NCI-H1436 (cell line): ENCODE results near the gene PRSS21.

Source experiments
- DNase-seq: peaks from one replicate; lab custom pipeline; 2025; lab: John Stamatoyannopoulos, UW

PRSS21 gene

DNA sequence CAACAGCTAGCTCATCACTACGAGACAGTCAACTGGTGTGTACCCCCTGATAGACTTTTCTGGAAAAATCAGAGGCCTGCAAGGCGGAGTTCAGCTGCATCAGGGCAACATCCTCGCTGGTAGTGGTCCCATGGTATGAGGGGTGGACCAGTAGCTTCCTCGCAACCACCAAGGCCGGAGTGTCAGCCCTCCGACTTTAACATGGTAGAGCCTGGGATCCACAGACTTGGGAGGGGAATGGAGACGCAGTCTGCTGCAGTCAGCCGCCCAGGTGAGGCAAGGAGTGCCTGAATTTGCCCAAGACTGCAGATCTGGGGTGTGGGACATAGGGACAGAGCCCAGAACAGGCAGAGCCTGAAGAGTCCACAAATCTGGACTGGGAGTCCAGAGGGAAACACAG, 26.5 kb downstream of the PRSS21 start:
- no peak for DNase-seq

DNA sequence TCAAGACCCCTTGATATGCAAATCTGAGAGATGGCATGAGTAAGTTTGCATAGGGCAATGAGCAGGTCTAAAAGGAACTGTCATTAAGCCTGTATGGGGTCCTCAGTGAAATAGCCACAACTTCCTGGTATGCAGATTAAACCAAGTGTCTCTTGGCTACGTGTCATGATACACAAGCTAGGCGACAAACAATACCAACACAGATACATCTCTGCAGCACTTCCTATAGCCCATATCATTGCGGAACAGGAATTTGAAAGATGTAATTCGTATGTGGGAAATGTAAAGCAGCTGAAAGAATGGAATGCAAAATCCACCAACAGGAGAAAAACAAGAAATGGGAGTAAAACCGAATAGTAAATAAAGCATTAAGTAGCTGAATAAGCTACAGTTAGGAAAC, 28.1 kb downstream of the PRSS21 start:
- DNase-seq, result no peak

DNA sequence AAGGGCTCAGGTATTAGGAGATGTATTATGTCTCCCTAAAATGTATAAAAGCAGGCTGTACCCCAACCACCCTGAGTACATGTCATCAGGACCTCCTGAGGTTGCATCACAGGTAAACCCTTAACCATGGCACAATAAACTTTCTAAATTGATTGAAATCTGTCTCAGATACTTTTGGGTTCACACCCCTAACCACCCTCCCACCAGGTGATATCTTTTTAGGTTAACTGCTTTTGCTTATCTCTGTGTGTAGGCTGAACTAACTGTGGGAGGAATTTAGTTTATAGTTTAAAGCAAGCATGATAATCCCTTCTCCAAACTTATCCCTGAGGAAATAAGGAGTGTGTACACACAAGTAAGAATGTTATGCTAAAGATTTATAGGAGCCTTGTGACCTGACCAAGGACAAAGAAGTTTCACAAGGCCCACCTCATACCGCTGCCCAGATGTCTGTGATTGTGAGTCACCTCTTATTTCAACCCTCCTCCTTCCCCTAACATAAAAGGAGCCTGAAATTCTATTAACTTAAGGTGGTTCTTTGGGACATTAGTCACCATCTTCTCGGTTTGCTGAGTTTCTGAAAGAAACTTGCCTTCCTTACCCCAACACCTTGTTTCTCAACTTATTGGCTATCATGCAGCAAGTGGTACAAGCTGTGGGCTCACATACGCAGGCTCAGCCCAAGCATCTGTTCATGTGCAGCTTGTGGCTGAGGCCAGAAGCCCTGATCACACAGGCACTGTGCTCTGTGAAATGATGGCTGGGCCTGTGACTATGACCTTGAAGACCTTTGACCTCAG, 29.7 kb downstream of the PRSS21 start:
- no peak for DNase-seq

DNA sequence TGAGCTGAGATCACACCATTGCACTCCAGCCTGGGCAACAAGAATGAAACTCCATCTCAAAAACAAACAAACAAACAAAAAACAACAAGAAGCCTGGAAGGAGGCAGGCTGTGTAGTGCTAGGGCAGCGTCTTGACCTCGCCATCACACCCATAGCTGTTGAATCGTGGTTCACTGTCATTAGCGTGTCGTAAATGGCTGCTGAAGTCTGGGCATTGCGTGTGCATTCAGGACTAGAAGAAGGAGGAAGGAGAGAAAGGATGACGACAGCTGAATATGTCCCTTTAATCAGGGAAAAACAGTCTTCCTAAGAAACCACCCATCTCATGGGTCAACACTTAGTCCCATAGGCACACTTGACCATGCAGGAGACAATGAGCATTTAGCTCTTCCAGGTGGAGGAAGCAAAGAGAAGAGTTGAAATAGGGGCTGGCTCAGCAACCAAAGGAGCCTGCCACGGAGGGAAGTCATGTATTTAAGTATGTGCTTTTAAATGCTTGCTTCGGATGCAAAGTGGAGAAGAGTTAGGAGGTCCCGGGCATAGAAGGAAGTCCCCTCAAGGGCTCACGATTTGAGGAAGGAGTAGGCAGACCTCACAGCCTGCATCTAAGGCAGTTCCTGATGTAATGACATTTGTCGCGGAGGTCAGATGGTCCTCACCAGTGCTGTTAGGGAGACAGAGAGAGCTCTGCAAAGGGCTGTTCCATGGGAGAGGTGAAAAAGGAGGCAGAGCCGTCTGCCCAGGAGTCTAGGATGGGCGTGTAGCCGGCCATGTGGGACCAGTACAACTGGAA, 32.1 kb downstream of the PRSS21 start:
- no peak for DNase-seq

DNA sequence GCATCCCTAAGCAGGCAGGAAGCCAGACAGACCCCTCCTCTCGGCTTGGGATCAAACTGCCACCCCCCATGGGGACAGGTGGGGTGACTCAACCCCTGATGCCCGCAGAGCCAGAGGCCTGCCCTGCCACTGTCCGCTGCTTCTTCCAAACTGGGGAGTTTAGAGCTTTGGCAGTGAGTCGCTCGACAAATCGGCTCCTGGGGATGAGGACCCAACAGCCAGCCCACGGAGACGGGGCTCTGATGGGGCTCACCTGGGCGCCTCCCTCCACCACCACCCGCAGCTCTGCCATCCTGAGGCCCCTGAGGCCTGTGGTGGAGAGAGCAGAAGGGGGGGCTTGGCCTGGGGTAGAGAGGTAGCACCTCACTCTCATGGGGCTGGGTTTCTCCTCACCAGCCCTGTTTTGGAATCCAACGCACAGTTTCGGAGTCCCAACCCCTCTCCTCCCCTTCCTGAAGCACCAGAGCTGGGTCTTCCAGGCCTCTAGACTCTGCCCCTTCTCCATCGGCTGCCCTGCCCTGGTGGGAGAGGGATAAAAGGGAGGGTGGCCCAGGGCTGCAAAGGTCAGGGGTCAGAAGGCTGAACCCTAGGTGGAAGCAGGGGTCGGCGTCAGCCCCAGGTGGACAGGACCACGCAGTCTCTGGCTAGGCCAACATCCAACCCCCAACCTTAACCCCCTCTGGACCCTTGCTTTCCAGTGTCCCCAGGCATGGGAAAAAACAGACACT, 35.1 kb downstream of the PRSS21 start:
- DNase-seq, result no peak

DNA sequence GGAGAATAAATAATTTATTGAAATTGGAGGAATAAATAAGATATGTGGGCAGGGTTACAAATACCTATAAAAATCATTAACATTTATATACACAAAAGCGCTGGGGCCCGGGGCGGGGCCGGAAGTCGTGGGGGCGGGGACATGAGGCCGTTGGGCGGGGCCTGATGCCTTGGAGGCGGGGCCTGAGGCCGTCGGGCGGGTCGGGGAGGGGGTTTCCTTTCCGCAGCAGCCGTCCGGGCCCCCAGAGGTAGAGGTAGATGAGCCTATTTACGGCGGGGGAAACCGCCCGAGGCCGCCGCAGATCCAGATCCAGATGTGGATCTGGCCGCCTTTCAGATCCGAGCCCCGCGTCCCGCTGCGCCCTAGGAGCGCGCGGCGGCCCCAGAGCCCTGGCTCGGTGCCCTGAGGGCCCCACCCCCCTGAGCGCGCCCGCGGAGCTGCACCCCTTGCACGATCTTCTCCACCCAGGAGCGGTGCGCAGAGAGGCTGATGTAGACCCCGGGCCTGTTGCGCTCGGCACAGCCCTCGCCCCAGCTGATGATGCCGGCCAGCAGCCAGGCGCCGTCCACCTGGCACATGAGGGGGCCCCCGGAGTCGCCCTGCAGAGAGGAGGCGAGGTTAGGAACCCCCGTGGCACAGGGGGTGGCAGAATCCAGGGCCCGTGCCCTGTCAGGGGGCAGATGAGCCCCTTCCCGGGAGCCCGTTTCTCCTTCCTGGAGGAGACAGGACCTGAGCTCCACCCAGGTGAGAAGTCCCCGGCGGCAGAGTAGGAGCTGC, 35.9 kb downstream of the PRSS21 start:
- no peak for DNase-seq

DNA sequence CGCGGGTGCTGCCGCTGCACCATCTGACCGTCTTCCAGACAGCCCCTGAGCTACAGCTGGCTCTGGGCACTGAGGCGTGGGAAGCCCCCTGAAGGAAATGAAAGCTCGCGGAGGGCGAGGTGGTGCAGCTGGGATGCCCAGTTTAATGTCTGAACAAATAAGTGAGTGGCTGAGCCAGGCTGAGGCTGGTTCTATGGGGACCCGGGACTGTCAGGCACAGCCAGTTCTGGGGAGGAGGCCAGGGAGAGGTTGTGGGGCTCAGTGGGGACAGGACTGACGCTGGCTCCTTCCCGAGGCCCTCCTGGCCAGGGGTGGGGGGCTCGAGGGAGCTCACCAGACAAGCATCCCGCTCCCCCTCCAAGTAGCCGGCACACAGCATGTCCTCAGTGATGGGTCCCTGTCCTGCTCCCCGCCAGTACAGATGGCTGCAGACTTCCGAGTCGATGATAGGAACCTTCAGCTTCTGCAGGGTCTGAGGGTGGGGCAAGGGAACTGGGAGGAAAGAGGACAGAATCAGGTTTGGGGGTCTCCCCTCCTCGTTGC, 36.6 kb downstream of the PRSS21 start:
- no peak for DNase-seq

DNA sequence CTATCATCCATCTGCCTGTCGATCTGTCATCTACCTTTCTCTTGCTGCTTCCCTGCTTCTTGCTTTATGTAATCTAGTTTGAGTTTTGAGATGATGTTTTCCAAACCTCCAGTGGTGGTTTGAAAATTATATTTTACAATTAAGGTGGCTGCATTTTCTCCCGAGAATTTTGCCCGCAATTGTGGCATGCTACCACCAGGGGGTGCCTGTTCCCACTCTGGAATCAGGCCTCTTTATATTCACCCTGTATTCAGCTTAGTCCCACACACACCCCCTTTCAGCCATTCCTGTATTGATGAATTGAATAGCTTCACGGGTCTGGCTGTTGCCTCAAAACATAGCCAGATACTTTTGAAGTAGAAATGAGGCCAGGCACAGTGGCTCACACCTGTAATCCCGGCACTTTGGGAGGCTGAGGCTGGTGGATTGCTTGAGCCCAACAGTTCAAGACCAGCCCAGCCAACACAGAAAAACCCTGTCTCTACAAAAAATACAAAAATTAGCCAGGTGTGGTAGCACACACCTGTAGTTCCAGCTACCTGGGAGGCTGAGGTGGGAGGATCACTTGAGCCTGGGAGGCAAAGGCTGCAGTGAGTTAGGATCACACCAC, 37.8 kb downstream of the PRSS21 start:
- no peak for DNase-seq

DNA sequence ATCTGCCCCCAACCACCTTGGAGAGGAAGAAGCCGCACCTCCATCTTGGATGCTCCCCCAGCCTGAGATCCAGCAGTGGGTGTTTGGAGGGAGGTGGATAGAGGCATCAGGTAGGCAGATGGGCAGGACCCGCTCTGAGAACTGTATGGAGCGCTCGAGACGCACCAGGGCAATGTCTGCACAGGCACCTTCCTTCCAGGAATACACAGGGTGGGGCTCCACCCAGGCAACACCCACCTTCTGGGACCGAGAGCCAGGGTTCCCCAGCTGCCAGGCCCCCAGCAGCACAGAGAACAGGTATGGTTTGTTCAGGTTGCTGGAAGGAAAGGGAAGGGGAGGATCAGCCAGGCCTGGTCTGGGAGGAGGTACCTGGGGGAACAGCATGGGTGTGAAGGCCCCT, 38.5 kb downstream of the PRSS21 start:
- DNase-seq, result no peak

DNA sequence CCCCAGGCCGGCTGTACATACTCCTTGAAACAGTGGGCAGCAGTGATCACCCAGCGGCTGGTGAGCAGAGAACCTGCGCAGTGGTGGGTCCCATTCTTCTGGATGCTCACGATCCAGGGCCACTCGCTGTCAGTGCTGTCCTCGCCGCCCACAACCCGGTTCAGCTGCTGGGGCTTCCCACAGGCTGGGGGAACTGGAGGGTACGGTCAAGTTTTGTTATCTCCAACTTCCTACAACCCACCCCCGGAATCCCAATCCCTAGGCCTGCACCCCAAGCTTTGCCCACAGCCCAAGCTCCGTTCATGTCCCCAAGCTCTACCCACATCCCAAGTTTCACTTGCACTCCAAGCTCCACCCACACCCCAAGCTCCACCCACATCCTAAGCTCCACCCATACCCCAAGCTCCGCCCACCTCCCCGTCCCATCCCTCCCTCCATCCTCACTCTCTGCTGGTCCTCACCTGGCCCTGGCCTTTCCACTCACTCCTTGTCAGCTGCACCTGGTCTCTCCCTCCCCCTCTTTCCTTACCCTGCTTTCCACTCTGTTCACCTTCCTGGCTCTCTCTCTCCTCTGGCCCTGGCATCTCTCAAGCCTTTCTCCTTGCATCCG, 39.1 kb downstream of the PRSS21 start:
- DNase-seq, result peak; percentile 5

DNA sequence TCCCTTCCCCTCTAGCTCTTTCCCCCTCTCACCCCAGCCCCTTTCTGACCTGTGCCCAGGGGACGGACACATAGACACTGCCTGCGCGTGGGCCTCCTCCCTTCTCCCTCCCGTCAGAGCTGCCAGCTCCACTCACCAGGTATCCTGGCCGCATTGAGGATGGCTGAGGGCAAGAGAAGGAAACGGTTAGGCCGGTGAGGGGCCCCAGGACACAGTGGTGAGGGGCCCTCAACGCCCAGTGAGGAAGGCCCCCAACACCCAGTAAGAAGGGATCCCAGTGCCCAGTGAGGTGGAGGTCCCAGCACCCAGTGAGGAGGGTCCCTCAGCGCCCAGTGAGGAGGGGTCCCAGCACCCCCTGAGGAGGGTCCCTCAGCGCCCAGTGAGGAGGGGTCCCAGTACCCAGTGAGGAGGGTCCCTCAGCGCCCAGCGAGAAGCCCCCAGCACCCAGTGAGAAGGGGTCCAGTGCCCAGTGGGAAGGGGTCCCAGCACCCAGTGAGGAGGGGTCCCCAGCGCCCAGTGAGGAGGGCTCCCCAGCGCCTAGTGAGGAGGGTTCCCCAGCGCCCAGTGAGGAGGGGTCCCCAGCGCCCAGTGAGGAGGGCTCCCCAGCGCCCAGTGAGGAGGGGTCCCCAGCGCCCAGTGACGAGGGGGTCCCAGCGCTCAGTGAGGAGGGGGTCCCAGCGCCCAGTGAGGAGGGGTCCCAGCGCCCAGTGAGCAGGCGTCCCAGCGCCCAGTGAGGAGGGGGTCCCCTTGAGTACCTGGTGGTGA, 39.8 kb downstream of the PRSS21 start:
- no peak for DNase-seq

DNA sequence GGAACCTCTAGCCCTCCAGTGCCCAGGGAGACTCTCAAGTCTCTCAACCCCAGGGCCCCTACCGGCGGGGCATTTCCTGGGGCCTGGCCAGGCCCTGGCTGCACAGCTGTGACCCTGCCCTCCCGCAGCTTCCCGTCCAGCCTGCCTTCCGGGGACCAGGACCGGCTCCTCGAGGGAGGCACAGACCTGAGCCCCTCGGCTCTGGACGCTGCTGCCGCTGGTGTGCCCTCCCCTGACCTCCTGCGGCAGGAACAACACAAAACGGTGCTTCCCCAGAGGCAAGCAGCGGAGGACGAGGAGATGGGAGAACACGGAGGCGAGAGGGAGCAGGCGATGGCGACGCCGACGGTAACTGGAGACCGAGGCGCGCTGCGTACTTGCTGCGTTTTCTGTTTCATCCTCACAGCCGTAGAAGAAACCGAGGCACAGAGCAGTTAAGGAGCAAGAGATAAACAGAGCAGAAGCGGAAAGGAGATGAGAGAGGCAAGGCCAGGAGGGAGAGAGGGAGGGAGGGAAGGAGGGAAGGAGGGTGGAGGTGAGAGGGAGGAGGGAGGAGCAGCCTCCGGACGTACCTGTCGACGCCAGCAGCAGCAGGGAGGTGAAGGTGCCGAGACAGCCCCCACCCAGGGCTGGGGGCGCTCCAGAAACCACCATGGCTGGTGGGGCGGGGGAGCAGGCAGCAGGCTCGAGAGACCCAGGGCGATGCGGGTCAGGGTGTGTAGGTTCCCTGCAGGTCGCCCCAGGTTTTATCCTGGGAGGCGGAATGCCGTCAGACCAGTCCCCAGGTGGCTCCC, 40.6 kb downstream of the PRSS21 start, which contains the start of gene PRSS22:
TSS of gene PRSS22 (minus strand) at position 720 of the 794 bp plus-strand sequence. CDS start at position 654, 66 bp downstream.
- no peak for DNase-seq

DNA sequence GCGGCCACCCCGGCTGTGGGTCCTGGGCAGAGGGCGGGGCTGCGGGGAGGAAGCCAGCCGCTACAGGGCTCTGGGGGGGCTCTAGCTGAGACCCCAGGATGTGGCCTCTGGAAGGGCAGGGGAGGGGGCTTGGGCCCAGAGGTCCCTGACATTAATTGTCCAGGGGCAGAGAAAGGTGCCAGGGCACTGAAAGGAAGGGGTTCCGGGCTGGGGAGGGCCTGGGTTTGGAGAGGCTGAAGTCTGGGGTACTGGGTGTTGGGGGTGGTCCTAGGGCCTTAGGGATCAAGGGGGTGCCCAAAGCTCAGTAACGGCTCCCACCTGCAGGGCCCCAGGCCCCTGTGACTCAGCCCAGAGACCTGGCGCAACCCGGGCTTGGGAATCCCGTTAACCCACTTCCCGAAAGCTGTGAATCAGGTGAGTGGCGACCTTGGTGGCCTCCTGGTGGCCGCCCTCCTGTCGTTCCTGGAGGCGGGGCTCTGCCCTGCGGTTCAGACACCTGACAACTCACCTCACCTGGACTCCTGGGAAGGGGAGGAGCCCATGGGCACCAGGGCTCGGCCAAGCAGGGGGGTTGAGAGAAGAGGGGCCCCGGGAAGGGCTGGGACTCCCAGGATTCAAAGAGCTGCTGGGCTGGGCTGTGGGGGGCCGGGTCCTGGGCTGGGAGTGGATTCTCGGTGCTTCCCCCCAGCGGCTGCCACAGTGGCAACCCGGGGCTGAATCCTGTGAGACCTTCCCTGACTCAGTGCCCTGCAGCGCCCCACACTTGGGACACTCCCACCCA, 41.4 kb downstream of the PRSS21 start:
- peak; percentile 7 for DNase-seq

DNA sequence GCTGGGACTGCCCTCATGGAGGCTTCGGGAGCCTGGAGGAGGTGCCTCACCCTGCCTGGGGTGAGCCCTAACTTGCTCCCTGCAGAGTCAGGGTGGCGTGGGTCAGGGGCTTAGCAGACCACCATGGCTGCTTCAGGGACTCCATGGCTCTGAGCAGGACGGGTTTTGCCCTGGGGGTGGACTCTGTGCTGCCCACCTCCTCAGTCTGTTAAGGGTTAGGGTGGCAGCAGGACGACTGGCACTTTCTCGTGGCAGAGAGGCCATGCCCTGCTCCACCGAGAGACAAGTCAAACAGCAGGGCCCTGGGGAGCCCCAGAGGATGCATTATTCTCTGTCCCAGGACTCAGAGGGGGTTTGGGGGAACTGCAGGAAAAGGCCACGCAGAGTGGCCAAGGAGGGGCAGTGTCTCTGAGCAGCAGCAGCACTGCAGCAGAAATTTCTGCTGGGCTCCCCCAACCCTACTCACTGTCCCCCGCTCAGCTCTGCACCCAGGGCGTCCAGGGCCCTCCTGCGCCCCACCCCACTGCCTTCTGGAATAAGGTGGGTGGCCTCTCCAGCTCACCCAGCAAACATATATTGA, 42.7 kb downstream of the PRSS21 start:
- DNase-seq, result no peak

DNA sequence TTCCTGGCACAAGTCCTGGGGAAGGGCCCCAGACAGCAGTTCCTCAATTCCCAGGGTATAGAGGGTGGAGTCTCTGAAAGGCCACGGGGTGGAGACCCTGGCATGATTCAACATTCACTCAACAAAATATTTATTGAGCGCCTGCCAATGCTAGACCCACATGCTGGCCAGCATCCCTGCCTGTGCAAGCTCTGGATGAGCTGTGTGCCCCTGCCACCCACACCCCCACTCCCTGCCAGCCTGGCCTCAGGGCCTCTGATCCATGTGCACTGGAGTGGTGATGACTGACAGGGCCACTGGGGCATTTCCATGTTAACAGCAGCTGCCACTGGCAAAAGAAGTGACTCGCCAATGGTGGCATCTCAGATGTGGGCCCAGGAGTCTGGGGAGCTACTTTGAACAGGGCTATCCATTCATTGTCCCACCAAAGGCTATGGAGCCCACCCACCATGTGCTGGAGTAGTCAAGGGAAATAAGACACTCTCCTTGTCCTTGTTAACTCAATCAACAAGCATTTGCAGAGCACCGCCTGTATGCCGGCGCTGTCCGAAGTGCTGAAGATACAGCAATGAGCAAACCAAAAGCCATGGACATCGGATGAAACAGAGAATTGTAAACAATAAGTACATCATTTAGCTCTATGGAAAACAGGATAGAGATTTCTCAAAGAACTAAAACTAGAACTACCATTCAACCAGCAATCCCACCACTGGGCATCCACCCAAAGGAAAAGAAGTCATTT, 44.0 kb downstream of the PRSS21 start:
- DNase-seq, result no peak

DNA sequence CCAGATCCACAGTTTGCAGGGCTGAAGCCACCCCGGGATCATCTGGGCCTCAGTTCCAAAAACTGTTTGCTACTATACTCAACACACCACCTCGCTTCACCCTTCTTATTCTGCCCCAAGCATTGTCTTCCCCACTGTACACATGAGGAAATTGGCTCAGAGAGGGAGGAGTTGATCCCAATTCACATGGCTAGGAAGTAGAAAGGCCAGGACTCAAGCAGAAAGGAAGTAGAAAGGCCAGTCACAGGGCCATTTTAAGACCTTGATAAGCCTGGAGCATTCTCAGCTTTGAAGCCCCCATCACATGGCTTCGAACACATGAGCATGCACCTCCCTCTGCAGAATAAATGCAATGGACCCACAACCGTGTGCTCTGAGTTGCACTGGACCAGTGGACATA, 48.6 kb downstream of the PRSS21 start:
- DNase-seq, result no peak

DNA sequence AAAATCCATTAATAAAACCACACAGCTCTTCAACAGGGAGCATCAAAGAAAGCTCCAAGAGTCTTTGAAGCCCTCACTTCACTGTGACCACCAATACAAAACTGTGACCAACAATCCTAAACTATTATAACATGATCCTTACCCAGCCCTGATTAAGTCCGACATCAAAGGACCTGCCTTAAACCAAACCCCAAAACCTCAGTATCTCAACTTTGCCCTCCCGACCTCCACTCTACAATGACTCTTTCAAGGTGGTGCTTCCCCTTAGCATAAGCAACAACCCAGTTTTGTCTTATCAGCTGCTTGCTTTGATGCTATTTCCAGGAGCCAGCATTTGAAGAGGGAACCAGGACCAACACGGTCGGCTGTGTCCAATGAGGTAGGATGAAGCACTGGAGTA, 49.4 kb downstream of the PRSS21 start:
- DNase-seq, result no peak
